ENCODE measurements around the gene SNX3. TPM values are rescaled to one million over a fixed set of nuclear protein-coding genes. Genes with fewer than 3 reads are reported as not detected.
A peak's percentile ranks its signal among the peaks of the same experiment; 100 is the strongest.

The SNX3 gene
- total RNA-seq, 1 experiment from 2014 or later = 158 TPM

- no peak overlapping the region for H3K27ac Mint-ChIP-seq (ENCODE audit: unreplicated experiment)
- H3K9me3 Mint-ChIP-seq (ENCODE audit: low read depth, unreplicated experiment) = no peaks in the 10 kb centered on the region
- DNase-seq = no peak
- H3K27me3 Mint-ChIP-seq (ENCODE audit: unreplicated experiment) = no peaks in the 10 kb centered on the region
- intact Hi-C loops (cut with micrococcal nuclease; ENCODE audit: unreplicated experiment) = no loop called here
- peaks cover 18% of the 10 kb centered on the region for H3K4me1 Mint-ChIP-seq (ENCODE audit: low read depth, unreplicated experiment)
- no peak overlapping the region for H3K4me3 Mint-ChIP-seq (ENCODE audit: low read depth, unreplicated experiment)
- CTCF ChIA-PET = no interaction called here
- no TSS peak for BruUV-seq (replicated peaks)
- TF ChIP-seq CTCF (IDR thresholded peaks at IDR 0.05; ENCODE audit: unreplicated experiment) = no peak
- H3K36me3 Mint-ChIP-seq (ENCODE audit: insufficient read depth, unreplicated experiment) = peaks cover 11% of the 10 kb centered on the region
Measured at GRCh38 chr6:108203189-108204112, 57.4 kb downstream of the SNX3 start.

GRCh38 chr6:108200631-108201030 is 60.2 kb downstream of the SNX3 start:
- no TSS peak for BruUV-seq (replicated peaks)
- no peak overlapping the region for H3K4me3 Mint-ChIP-seq (ENCODE audit: low read depth, unreplicated experiment)

GRCh38 chr6:108200186-108200585 is 60.7 kb downstream of the SNX3 start:
- BruUV-seq (replicated peaks) = no TSS peak
- CTCF ChIA-PET = interaction anchor here (0.6 to 1.3 kb wide), 2 partner anchors 11 to 231 kb away, joined by 3 read pairs; no protein-coding TSS in a partner anchor

More at GRCh38 chr6:108200631-108201030, 60.2 kb downstream of the SNX3 start:
- DNase-seq = peak; percentile 66
- intact Hi-C loops (cut with micrococcal nuclease; ENCODE audit: unreplicated experiment) = no loop called here
- Mint-ChIP-seq H3K9me3 (ENCODE audit: low read depth, unreplicated experiment) (no peaks in the 10 kb centered on the region), H3K4me1 (ENCODE audit: low read depth, unreplicated experiment) (peaks cover 18% of the 10 kb centered on the region), H3K27me3 (ENCODE audit: unreplicated experiment) (no peaks in the 10 kb centered on the region), H3K27ac (ENCODE audit: unreplicated experiment) (peak overlapping the region; percentile 20), H3K36me3 (ENCODE audit: insufficient read depth, unreplicated experiment) (peaks cover 11% of the 10 kb centered on the region)
- no peak for TF ChIP-seq CTCF (IDR thresholded peaks at IDR 0.05; ENCODE audit: unreplicated experiment)
- CTCF ChIA-PET = interaction anchor here (0.6 to 1.3 kb wide), 2 partner anchors 12 to 231 kb away, joined by 3 read pairs; no protein-coding TSS in a partner anchor

More at GRCh38 chr6:108200186-108200585, 60.7 kb downstream of the SNX3 start:
- intact Hi-C loops (cut with micrococcal nuclease; ENCODE audit: unreplicated experiment) = no loop called here
- H3K4me1 Mint-ChIP-seq (ENCODE audit: low read depth, unreplicated experiment) = peaks cover 18% of the 10 kb centered on the region
- H3K27me3 Mint-ChIP-seq (ENCODE audit: unreplicated experiment) = no peaks in the 10 kb centered on the region
- TF ChIP-seq CTCF (IDR thresholded peaks at IDR 0.05; ENCODE audit: unreplicated experiment) = no peak
- DNase-seq = no peak
- H3K4me3 Mint-ChIP-seq (ENCODE audit: low read depth, unreplicated experiment) = no peak overlapping the region
- no peak overlapping the region for H3K27ac Mint-ChIP-seq (ENCODE audit: unreplicated experiment)
- no peaks in the 10 kb centered on the region for H3K9me3 Mint-ChIP-seq (ENCODE audit: low read depth, unreplicated experiment)
- peaks cover 11% of the 10 kb centered on the region for H3K36me3 Mint-ChIP-seq (ENCODE audit: insufficient read depth, unreplicated experiment)

All from Calu3 (cell line).